Epidermal melanocyte (primary cell): ENCODE data around the gene RAPGEF3.

Source experiments
- DNase-seq: peaks from one replicate; pipeline ENCODE4 v3.0.0; 2011; ENCODE audit warnings: low spot score; ENCODE audit not compliant: insufficient read length

The RAPGEF3 gene

GRCh38 chr12:47698055-47698454, 60.6 kb downstream of the RAPGEF3 start:
- no peak for DNase-seq

GRCh38 chr12:47689215-47689614, 69.5 kb downstream of the RAPGEF3 start:
- no peak for DNase-seq

- DNase-seq: no peak
Observed at GRCh38 chr12:47687636-47688035, 71.0 kb downstream of the RAPGEF3 start.

- peak; percentile 58 for DNase-seq
Observed at GRCh38 chr12:47686645-47687240, 71.9 kb downstream of the RAPGEF3 start.
